OCI-LY7 (cell line): ENCODE measurements around the gene SPATA32. TPM values are rescaled to one million over a fixed set of nuclear protein-coding genes. Genes with fewer than 3 reads are reported as not detected.

ENCODE experiments used
- BruUV-seq: library from RNA; stranded (reverse); fragments of 400-500 nt; replicated peaks from 2 replicates; lab custom pipeline; 2021; lab: Mats Ljungman, UMichigan
- CTCF ChIA-PET: fragments of 300-600 bp; sonication (Branson Sonifier 250); formaldehyde crosslinking; loops from one replicate; lab custom pipeline; 2022; ENCODE audit warnings: antibody characterized with exemption; ENCODE audit not compliant: unreplicated experiment; lab: Charles Lee
- POLR2A ChIA-PET: fragments of 300-600 bp; sonication (Branson Sonifier 250); formaldehyde crosslinking; loops from one replicate; lab custom pipeline; 2022; ENCODE audit warnings: antibody characterized with exemption; lab: Charles Lee
- DNase-seq: peaks from one replicate; pipeline ENCODE4 v3.0.0-alpha.2; 2015; ENCODE audit warnings: low spot score
- H2AFZ ChIP-seq: fragments of 200-600 bp; sonication (generic), shearing (Covaris generic); 2 replicates; pipeline ENCODE4 v1.6.1; 2014; ENCODE audit warnings: mild to moderate bottlenecking, antibody characterized with exemption, low read length, moderate library complexity
- H3K27ac ChIP-seq: fragments of 200-600 bp; sonication (generic); 2 replicates; pipeline ENCODE4 v1.5.1; 2014; ENCODE audit warnings: mixed run types, low read depth, mild to moderate bottlenecking, moderate library complexity, low read length, inconsistent platforms; ENCODE audit not compliant: poor library complexity, severe bottlenecking
- H3K36me3 ChIP-seq: fragments of 200-600 bp; sonication (generic); 2 replicates; pipeline ENCODE4 v1.6.1; 2014; ENCODE audit warnings: mild to moderate bottlenecking, antibody characterized with exemption, low read length, moderate library complexity, mixed read lengths; ENCODE audit not compliant: insufficient read depth
- H3K4me1 ChIP-seq: fragments of 200-600 bp; sonication (generic); 2 replicates; pipeline ENCODE4 v1.5.1; 2014; ENCODE audit warnings: mild to moderate bottlenecking, low read length; ENCODE audit not compliant: insufficient read depth, poor library complexity, severe bottlenecking
- H3K4me2 ChIP-seq: fragments of 200-600 bp; sonication (generic); 2 replicates; pipeline ENCODE4 v1.6.1; 2014; ENCODE audit warnings: mild to moderate bottlenecking, low read length
- H3K4me3 ChIP-seq: fragments of 200-600 bp; sonication (generic); 2 replicates; pipeline ENCODE4 v1.5.1; 2014; ENCODE audit warnings: mild to moderate bottlenecking, low read depth, low read length; ENCODE audit not compliant: poor library complexity, severe bottlenecking
- H3K79me2 ChIP-seq: fragments of 200-600 bp; sonication (generic); 2 replicates; pipeline ENCODE4 v1.6.1; 2016; ENCODE audit warnings: low read depth, mild to moderate bottlenecking, low read length, moderate library complexity, mixed read lengths; ENCODE audit not compliant: insufficient read depth
- H3K9me2 ChIP-seq: fragments of 200-600 bp; sonication (generic); 2 replicates; pipeline ENCODE4 v1.6.1; 2016; ENCODE audit warnings: mild to moderate bottlenecking, low read length, mixed read lengths; ENCODE audit not compliant: insufficient read depth
- H3K9me3 ChIP-seq: fragments of 200-600 bp; sonication (generic); 2 replicates; pipeline ENCODE4 v1.6.1; 2014; ENCODE audit warnings: mild to moderate bottlenecking, mixed run types, low read length, mixed read lengths
- H4K20me1 ChIP-seq: fragments of 200-600 bp; sonication (generic); 2 replicates; pipeline ENCODE4 v1.6.1; 2014; ENCODE audit warnings: mild to moderate bottlenecking, antibody characterized with exemption, low read length, moderate library complexity, mixed read lengths; ENCODE audit not compliant: insufficient read depth
- EZH2phosphoT487 ChIP-seq: fragments of 200-600 bp; sonication (generic); IDR thresholded peaks from 2 replicates; pipeline ENCODE4 v1.6.1; 2018; ENCODE audit warnings: low read depth, borderline replicate concordance, mild to moderate bottlenecking, mixed run types, antibody characterized with exemption, low read length, moderate library complexity, mixed read lengths
- intact Hi-C: fragments of 100-400 bp; cut with micrococcal nuclease; formaldehyde crosslinking; loops from one replicate; pipeline ENCODE4 v1.10.0; 2022; ENCODE audit not compliant: unreplicated experiment
- total RNA-seq, 2 experiments: library from RNA; depleted of rRNA in 1 of 2; stranded (reverse); fragments of >200 nt in 1 of 2; shearing (Covaris generic) in 1 of 2; gene quantifications; 2 replicates each; pipeline ENCODE4 v1.2.3, GENCODE V29; 2014 to 2022
- TF ChIP-seq, protein P1 (sequence below): fragments of 200-600 bp; sonication (generic); conservative IDR thresholded peaks from 2 replicates; pipeline ENCODE4 v1.5.1; 2014; ENCODE audit warnings: mild to moderate bottlenecking, antibody characterized with exemption, low read length, moderate library complexity, mixed read lengths

The SPATA32 gene
- total RNA-seq, 2 experiments from 2014 or later: not detected

DNA sequence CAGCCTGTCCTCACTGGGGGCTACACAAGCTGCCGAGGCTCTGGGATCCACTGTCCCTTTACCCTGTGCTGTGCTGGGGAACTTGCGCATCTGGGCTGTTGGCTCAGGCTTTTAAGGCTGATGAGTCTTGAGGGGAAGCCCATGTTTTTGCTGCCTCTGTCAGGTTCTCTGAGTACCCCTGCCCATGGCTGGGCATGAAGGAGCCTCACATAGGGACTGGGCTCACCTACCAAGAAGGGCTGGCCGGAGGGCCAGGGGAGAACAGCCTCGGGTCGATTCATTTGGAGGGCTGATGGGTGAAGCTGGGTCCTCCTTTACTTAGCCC, 25.6 kb downstream of the SPATA32 start:
- no peak overlapping the region for H2AFZ ChIP-seq

DNA sequence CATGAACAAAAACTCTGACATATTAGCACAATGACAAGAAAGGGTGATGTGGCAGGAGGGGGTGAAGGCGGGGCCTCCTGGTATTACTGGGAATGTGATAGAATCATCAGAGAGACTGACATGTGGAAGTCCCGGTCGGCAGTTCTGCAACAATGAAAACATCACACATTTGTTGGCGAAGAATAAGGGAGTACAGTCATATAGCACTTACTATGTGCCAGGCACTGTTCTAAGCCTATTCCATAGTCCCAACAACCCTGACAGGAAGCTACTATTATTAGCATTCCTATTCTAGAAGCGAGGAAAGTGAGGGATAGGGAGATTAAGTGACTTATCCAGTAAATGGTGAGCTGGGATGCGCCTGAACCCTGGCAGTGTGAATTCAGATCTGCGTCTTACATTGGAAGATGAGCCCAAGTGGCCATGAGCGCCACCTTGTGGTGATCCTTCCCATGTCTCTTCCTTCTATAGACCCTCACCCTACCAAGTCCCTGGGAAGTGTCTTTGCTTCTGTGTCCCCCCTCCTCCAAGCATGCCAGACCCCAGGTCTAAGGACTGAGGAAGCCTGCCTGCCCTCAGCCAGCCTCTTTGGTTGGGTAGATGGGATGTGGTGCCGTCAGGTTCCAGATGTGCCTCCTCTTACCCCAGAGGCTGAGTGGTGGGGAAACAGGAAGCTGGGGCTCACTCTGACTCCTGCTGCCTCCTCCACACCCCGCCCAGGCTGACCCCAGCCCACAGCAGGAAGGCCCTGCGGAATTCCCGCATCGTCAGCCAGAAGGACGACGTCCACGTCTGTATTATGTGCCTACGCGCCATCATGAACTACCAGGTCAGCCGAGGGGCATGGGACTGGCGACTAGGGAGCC, 26.2 kb downstream of the SPATA32 start:
- intact Hi-C loops: loop anchor here (1.0 kb wide), 2 partner anchors 14 to 150 kb away; partner anchors contain the start of gene FMNL1
- ChIA-PET CTCF (interaction anchor here (1.0 to 2.7 kb wide), 4 partner anchors 10 to 80 kb away, joined by 3 to 14 read pairs (median 4); partner anchors contain the start of gene FMNL1), POLR2A (interaction anchor here (1.1 to 1.4 kb wide), 2 partner anchors 13 to 16 kb away, joined by 3 to 4 read pairs; no protein-coding TSS in a partner anchor)
- DNase-seq: peak; percentile 79
- Histone ChIP-seq H3K4me3 (no peak overlapping the region), H3K9me2 (no peaks in the 10 kb centered on the region), H2AFZ (no peak overlapping the region), H3K9me3 (no peaks in the 10 kb centered on the region), H3K36me3 (peaks cover 50% of the 10 kb centered on the region), H4K20me1 (no peaks in the 10 kb centered on the region; the same call in 1 of the 2 replicates), H3K79me2 (no peaks in the 10 kb centered on the region), H3K4me2 (no peak overlapping the region), H3K27ac (peak overlapping the region; percentile 3), H3K4me1 (peaks cover 19% of the 10 kb centered on the region)
- TF ChIP-seq EZH2phosphoT487: no peak
- TF ChIP-seq, protein P1, sequence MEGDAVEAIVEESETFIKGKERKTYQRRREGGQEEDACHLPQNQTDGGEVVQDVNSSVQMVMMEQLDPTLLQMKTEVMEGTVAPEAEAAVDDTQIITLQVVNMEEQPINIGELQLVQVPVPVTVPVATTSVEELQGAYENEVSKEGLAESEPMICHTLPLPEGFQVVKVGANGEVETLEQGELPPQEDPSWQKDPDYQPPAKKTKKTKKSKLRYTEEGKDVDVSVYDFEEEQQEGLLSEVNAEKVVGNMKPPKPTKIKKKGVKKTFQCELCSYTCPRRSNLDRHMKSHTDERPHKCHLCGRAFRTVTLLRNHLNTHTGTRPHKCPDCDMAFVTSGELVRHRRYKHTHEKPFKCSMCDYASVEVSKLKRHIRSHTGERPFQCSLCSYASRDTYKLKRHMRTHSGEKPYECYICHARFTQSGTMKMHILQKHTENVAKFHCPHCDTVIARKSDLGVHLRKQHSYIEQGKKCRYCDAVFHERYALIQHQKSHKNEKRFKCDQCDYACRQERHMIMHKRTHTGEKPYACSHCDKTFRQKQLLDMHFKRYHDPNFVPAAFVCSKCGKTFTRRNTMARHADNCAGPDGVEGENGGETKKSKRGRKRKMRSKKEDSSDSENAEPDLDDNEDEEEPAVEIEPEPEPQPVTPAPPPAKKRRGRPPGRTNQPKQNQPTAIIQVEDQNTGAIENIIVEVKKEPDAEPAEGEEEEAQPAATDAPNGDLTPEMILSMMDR: peak; percentile 93
- BruUV-seq: TSS peak; percentile 70

More for the DNA sequence above, 25.6 kb downstream of the SPATA32 start:
- intact Hi-C loops: no loop called here
- POLR2A ChIA-PET: interaction anchor here (1.4 kb wide), 1 partner anchor 12 kb away, joined by 4 read pairs; no protein-coding TSS in a partner anchor
- BruUV-seq: no TSS peak
- no peak overlapping the region for H3K4me3 ChIP-seq
- H3K79me2 ChIP-seq: no peaks in the 10 kb centered on the region
- H3K9me2 ChIP-seq: no peaks in the 10 kb centered on the region
- H3K4me1 ChIP-seq: peaks cover 13% of the 10 kb centered on the region
- no peaks in the 10 kb centered on the region; the same call in 1 of the 2 replicates for H4K20me1 ChIP-seq
- no peak for DNase-seq
- no peak overlapping the region for H3K4me2 ChIP-seq
- H3K27ac ChIP-seq: no peak overlapping the region
- TF ChIP-seq, protein P1: no peak
- TF ChIP-seq EZH2phosphoT487: no peak
- no peaks in the 10 kb centered on the region for H3K9me3 ChIP-seq
- CTCF ChIA-PET: interaction anchor here (1.0 to 2.7 kb wide), 2 partner anchors 17 to 80 kb away, joined by 3 to 14 read pairs; no protein-coding TSS in a partner anchor
- H3K36me3 ChIP-seq: peaks cover 56% of the 10 kb centered on the region
